Ramos (cell line): ENCODE measurements around the gene PLAC8L1.

ENCODE experiments used
- in situ Hi-C: fragments of 300-500 bp; cut with MboI; formaldehyde crosslinking; loops from one replicate; pipeline ENCODE4 v1.14.3; 2022; ENCODE audit warnings: low sequenced_read_pairs; ENCODE audit not compliant: unreplicated experiment

Gene PLAC8L1

GRCh38 chr5:146082798-146083197, 22.6 kb downstream of the PLAC8L1 start:
- in situ Hi-C loops, result no loop called here

GRCh38 chr5:146081556-146081955, 23.8 kb downstream of the PLAC8L1 start:
- in situ Hi-C loops, result no loop called here

- in situ Hi-C loops, result no loop called here
Observed at GRCh38 chr5:146079695-146080373, 25.5 kb downstream of the PLAC8L1 start.

GRCh38 chr5:146078566-146078965, 26.8 kb downstream of the PLAC8L1 start:
- in situ Hi-C loops, result no loop called here

GRCh38 chr5:146076455-146076854, 28.9 kb downstream of the PLAC8L1 start:
- in situ Hi-C loops, result no loop called here

- in situ Hi-C loops, result no loop called here
Observed at GRCh38 chr5:146076028-146076427, 29.3 kb downstream of the PLAC8L1 start.

- in situ Hi-C loops, result no loop called here
Observed at GRCh38 chr5:146073239-146073900, 32.0 kb downstream of the PLAC8L1 start.

GRCh38 chr5:146072595-146072994, 32.8 kb downstream of the PLAC8L1 start:
- in situ Hi-C loops, result no loop called here

- in situ Hi-C loops, result no loop called here
Observed at GRCh38 chr5:146071171-146071570, 34.2 kb downstream of the PLAC8L1 start.

DNA sequence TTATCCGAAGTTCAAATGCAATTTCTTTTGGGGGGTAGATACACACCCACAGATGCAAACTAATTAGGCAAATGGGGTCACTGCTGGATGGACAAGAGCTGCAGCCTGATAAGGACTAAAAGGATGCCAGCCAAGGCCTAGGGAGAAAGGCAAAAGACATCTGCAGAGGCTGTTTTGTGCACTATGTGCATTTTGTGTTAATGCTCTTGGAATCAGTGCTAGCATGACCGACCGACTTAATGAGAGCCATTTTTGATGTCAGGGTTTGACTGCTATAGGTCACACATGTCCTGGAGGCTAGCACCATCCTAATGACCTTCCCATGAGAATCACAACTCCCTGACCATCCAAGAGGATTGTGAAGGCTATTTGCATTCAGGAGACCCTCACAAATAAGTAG, 34.6 kb downstream of the PLAC8L1 start:
- in situ Hi-C loops, result no loop called here

DNA sequence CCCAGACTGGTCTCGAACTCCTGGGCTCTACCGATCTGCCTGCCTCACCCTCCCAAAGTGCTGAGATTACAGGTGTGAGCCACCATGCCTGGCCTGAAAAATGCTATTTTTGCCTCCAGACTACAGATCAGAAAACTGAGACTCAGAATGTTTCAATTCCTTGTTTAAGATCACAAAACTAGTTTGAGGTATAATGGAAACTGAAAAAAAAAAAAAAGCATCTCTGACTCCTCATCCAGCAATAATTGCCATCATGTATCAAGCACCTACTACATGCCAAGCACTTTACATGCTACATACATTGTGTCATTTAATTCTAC, 35.6 kb downstream of the PLAC8L1 start:
- in situ Hi-C loops, result no loop called here

DNA sequence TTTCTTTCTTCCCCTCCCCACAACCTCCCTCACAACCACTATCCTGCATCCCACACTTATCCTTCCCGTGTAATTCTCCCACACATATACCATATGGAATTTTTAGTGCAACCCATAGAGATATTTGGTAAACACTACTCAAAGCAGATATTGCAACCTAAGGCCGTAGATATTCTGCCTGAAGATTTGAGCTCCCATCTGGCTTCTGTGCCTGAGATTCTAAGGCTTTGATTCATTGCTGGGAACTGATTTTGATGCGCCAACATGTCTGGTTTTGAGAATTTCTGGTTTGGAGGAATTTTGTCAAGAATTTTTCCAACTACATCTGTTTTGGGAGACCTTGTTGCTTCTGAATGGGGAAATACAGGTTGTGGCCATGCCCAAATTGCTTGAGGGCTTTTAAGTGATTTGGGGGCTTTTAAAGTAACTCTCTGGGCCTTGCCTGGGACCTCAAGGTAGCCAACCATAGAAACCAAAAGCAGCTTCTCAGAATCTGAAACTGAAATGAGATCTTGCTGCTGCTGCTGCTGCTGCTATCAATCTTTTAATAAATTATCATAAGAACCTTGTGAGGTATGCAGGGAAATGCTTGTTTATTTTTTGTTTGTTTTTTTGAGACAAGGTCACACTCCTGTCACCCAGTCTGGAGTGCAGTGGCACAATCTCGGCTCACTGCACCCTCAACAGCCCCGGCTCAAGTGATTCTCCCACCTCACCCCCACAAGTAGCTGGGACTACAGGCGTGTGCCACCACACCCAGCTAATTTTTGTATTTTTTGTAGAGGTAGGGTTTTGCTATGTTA, 36.2 kb downstream of the PLAC8L1 start:
- in situ Hi-C loops, result no loop called here

DNA sequence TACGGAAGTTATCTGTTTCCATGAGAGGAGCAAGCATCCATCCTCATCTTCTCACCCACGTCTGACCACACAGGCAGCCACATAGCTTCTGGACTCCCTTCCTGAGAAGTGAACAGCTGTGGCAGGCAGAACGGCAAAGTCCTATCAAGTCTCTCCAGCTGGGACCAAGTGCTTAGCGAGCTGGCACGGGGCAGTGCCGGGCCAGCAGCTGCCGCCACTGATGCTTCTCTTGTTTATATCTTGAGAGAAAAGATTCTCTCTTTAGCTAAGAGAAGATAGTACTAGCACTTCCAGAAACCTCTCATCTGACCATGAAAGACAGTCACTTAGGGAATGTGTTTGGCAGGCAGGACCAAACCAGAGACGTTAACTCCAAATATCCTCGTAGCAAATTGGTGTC, 37.2 kb downstream of the PLAC8L1 start:
- in situ Hi-C loops, result no loop called here

GRCh38 chr5:146066968-146067367, 38.4 kb downstream of the PLAC8L1 start:
- in situ Hi-C loops, result no loop called here

- in situ Hi-C loops, result no loop called here
Observed at GRCh38 chr5:146060221-146060585, 45.2 kb downstream of the PLAC8L1 start.

GRCh38 chr5:146059460-146060220, 45.7 kb downstream of the PLAC8L1 start:
- in situ Hi-C loops, result no loop called here

DNA sequence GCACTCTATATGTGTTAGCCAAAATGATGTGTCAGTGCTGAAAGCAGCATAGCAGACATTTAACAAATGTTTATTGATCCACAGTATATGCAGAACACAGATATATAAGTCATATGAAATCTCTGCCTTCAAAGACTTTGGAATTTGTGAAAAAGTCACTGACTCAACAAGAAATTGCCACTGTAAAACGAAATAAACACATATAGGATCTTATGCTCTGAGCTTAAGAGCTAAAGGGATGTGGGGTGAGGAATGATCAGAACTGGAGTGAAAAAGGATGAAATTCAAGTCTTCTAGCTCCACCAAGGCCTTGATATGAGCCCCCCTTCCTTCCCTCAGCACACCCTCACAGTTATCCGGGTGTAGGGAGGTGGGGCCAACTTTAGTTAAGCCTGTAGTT, 49.9 kb downstream of the PLAC8L1 start:
- in situ Hi-C loops, result no loop called here

GRCh38 chr5:146052780-146053179, 52.6 kb downstream of the PLAC8L1 start:
- in situ Hi-C loops, result no loop called here

DNA sequence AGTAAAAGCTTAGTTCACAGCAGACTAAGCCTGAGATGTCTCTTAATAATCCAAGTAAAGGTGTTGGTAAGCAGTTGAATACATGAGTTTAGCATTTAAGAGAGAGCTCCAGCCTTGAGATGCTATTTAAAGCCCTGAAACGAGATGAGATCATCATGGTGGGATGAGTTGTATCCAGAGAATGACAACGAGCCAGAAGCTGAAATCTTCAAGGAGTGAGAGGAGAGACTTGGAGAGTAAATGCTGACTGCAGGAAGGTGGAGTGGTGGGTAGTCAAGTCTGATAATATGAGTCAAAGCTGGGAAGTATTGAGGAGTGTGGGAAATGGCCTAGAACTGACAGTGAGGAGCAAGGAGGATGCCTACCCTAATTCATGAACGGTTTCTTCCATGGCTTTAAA, 53.7 kb downstream of the PLAC8L1 start:
- in situ Hi-C loops, result no loop called here

- in situ Hi-C loops, result no loop called here
Observed at GRCh38 chr5:146050086-146050485, 55.3 kb downstream of the PLAC8L1 start.

GRCh38 chr5:146049704-146050026, 55.7 kb downstream of the PLAC8L1 start:
- in situ Hi-C loops, result no loop called here
